Measurements from ENCODE around the gene RELL2. TPM values are rescaled to one million over a fixed set of nuclear protein-coding genes. Genes with fewer than 3 reads are reported as not detected.

Gene RELL2
- total RNA-seq, 1 experiment from 2014 or later, result 23.8 TPM

DNA sequence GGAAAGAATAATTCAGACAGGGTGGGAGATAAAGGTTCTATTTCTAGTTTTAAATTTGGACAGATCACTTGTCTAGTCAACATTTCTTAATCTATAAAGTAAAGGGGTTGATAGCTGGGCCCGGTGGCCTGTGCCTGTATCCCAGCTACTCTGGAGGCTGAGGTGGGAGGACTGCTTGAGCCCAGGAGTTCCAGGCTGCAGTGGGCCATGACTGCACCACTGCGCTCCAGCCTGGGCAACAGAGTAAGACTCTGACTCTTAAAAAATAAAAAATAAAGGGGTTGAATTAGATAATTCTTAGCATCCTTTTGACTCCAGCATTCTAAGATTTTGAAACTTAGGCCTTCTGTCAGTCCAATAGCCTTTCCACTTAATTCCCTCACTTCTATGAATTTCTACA lies 28.8 kb upstream of the RELL2 start:
- H3K27ac Mint-ChIP-seq, result no peak overlapping the region

DNA sequence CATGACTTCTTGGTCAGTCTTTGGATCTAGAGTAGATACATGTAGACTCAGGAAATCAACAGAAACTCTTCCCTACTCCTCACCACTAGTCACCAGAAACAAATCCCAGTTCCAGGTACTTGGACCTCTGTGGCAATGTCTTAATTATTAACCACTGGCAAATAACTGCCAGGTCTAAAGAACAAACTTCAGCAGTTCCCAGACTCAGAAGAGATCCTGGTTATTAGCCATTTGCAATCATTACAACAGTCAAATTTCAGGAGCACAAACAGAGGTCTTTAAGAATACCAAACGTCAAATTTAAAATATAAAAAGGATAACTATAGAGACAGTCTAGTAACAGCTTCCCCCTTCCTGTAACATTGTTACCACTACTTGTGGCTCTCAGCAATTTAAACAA lies 28.2 kb upstream of the RELL2 start:
- Mint-ChIP-seq H3K9me3 (no peaks in the 10 kb centered on the region), H3K27me3 (ENCODE audit: low read depth) (no peaks in the 10 kb centered on the region), H3K27ac (peak overlapping the region; percentile 6), H3K4me1 (peaks cover 30% of the 10 kb centered on the region), H3K36me3 (peaks cover 2% of the 10 kb centered on the region; the same call in 1 of the 2 replicates), H3K4me3 (no peak overlapping the region)
- DNase-seq (ENCODE audit: low spot score) (no peak), ATAC-seq (no peak)
- ChIA-PET POLR2A (no interaction called here), CTCF (interaction anchor here (1.9 to 2.3 kb wide), 3 partner anchors 11 to 45 kb away, joined by 6 to 14 read pairs (median 9); partner anchors contain the start of gene DIAPH1)
- TF ChIP-seq OVOL2 (CRISPR knock-in tag; IDR thresholded peaks at IDR 0.05; ENCODE audit: borderline replicate concordance) (no peak), ZNF138 (CRISPR knock-in tag; conservative IDR thresholded peaks at IDR 0.05) (no peak), ZNF121 (CRISPR knock-in tag; IDR thresholded peaks at IDR 0.05) (no peak), KAT7 (CRISPR knock-in tag; IDR thresholded peaks at IDR 0.05; ENCODE audit: borderline replicate concordance) (no peak)
- TF ChIP-seq, protein P1, sequence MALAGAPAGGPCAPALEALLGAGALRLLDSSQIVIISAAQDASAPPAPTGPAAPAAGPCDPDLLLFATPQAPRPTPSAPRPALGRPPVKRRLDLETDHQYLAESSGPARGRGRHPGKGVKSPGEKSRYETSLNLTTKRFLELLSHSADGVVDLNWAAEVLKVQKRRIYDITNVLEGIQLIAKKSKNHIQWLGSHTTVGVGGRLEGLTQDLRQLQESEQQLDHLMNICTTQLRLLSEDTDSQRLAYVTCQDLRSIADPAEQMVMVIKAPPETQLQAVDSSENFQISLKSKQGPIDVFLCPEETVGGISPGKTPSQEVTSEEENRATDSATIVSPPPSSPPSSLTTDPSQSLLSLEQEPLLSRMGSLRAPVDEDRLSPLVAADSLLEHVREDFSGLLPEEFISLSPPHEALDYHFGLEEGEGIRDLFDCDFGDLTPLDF (CRISPR knock-in tag; IDR thresholded peaks at IDR 0.05), result no peak
- TF ChIP-seq, protein P2, sequence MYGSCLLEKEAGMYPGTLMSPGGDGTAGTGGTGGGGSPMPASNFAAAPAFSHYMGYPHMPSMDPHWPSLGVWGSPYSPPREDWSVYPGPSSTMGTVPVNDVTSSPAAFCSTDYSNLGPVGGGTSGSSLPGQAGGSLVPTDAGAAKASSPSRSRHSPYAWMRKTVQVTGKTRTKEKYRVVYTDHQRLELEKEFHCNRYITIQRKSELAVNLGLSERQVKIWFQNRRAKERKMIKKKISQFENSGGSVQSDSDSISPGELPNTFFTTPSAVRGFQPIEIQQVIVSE (CRISPR knock-in tag; IDR thresholded peaks at IDR 0.05; ENCODE audit: borderline replicate concordance), result no peak
- TF ChIP-seq, protein P3, sequence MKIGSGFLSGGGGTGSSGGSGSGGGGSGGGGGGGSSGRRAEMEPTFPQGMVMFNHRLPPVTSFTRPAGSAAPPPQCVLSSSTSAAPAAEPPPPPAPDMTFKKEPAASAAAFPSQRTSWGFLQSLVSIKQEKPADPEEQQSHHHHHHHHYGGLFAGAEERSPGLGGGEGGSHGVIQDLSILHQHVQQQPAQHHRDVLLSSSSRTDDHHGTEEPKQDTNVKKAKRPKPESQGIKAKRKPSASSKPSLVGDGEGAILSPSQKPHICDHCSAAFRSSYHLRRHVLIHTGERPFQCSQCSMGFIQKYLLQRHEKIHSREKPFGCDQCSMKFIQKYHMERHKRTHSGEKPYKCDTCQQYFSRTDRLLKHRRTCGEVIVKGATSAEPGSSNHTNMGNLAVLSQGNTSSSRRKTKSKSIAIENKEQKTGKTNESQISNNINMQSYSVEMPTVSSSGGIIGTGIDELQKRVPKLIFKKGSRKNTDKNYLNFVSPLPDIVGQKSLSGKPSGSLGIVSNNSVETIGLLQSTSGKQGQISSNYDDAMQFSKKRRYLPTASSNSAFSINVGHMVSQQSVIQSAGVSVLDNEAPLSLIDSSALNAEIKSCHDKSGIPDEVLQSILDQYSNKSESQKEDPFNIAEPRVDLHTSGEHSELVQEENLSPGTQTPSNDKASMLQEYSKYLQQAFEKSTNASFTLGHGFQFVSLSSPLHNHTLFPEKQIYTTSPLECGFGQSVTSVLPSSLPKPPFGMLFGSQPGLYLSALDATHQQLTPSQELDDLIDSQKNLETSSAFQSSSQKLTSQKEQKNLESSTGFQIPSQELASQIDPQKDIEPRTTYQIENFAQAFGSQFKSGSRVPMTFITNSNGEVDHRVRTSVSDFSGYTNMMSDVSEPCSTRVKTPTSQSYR (CRISPR knock-in tag; IDR thresholded peaks at IDR 0.05), result no peak
- TF ChIP-seq, protein P4, sequence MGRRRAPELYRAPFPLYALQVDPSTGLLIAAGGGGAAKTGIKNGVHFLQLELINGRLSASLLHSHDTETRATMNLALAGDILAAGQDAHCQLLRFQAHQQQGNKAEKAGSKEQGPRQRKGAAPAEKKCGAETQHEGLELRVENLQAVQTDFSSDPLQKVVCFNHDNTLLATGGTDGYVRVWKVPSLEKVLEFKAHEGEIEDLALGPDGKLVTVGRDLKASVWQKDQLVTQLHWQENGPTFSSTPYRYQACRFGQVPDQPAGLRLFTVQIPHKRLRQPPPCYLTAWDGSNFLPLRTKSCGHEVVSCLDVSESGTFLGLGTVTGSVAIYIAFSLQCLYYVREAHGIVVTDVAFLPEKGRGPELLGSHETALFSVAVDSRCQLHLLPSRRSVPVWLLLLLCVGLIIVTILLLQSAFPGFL (CRISPR knock-in tag; IDR thresholded peaks at IDR 0.05; ENCODE audit: borderline replicate concordance), result no peak
- TF ChIP-seq, protein P5, sequence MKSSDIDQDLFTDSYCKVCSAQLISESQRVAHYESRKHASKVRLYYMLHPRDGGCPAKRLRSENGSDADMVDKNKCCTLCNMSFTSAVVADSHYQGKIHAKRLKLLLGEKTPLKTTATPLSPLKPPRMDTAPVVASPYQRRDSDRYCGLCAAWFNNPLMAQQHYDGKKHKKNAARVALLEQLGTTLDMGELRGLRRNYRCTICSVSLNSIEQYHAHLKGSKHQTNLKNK (CRISPR knock-in tag; IDR thresholded peaks at IDR 0.05), result no peak
- TF ChIP-seq, protein P6, sequence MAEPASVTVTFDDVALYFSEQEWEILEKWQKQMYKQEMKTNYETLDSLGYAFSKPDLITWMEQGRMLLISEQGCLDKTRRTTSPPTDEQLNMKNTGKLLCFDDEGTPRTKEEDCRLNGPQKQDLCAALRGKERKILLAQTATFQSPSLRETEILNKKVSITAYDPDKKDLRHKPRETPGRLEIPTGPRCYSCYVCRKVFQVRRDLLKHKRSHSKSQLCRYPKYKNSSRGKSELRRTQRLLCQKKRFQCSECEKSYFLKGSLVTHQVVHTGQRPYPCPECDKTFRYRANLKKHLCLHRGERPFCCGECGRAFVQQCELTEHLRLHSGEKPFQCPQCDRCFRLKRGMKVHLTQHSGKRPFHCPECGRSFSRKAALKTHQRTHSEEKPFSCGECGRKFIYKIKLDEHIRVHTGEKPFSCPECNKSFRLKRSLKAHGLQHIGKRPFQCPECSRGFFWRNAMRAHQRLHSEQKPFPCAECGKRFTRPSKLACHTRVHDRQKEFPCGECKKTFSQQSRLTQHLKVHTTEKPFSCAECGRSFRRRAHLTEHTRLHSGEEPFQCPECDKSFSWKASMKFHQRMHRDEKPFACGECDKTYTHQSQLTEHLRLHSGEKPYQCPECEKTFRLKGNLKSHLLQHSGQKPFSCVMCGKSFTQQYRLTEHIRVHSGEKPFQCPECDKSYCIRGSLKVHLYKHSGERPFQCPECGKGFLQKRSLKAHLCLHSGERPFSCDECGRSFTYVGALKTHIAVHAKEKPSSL (CRISPR knock-in tag; conservative IDR thresholded peaks at IDR 0.05), result no peak

More for the DNA sequence above, 28.8 kb upstream of the RELL2 start:
- CTCF ChIA-PET, result interaction anchor here (1.9 to 2.3 kb wide), 3 partner anchors 11 to 44 kb away, joined by 6 to 14 read pairs (median 9); partner anchors contain the start of gene DIAPH1
- no peaks in the 10 kb centered on the region for H3K27me3 Mint-ChIP-seq (ENCODE audit: low read depth)
- no peak overlapping the region for H3K4me3 Mint-ChIP-seq
- DNase-seq (ENCODE audit: low spot score) (no peak), ATAC-seq (no peak)
- peaks cover 25% of the 10 kb centered on the region for H3K4me1 Mint-ChIP-seq
- no peak for TF ChIP-seq FOXP1 (CRISPR knock-in tag; IDR thresholded peaks at IDR 0.05; ENCODE audit: borderline replicate concordance)
- no peak for TF ChIP-seq ZNF121 (CRISPR knock-in tag; IDR thresholded peaks at IDR 0.05)
- TF ChIP-seq, protein P4 (CRISPR knock-in tag; IDR thresholded peaks at IDR 0.05; ENCODE audit: borderline replicate concordance), result no peak
- TF ChIP-seq, protein P7, sequence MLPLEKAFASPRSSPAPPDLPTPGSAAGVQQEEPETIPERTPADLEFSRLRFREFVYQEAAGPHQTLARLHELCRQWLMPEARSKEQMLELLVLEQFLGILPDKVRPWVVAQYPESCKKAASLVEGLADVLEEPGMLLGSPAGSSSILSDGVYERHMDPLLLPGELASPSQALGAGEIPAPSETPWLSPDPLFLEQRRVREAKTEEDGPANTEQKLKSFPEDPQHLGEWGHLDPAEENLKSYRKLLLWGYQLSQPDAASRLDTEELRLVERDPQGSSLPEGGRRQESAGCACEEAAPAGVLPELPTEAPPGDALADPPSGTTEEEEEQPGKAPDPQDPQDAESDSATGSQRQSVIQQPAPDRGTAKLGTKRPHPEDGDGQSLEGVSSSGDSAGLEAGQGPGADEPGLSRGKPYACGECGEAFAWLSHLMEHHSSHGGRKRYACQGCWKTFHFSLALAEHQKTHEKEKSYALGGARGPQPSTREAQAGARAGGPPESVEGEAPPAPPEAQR (CRISPR knock-in tag; IDR thresholded peaks at IDR 0.05), result no peak
- TF ChIP-seq RORB (CRISPR knock-in tag; IDR thresholded peaks at IDR 0.05), result no peak
- TF ChIP-seq EMX1 (CRISPR knock-in tag; IDR thresholded peaks at IDR 0.05), result no peak
- POLR2A ChIA-PET, result no interaction called here
- peaks cover 2% of the 10 kb centered on the region; the same call in 1 of the 2 replicates for H3K36me3 Mint-ChIP-seq
- H3K9me3 Mint-ChIP-seq, result no peaks in the 10 kb centered on the region

All from WTC11 (cell line).